Stimulated activated CD8-positive, alpha-beta memory T cell treated with anti-CD3 and anti-CD28 coated beads, Interleukin-15, amount 100 ng/mL, for 48 hours (primary cell): ENCODE data around the gene IMMP2L.

Source experiments
- DNase-seq, 2 donors: peaks; one replicate each; pipeline ENCODE4 v3.0.0-alpha.2; 2020; ENCODE audit warnings: low read depth in 2 of 2

Gene IMMP2L

GRCh38 chr7:111223802-111224253, 338.5 kb downstream of the IMMP2L start:
- no peak for DNase-seq

GRCh38 chr7:111215550-111215949, 346.7 kb downstream of the IMMP2L start:
- no peak for DNase-seq

GRCh38 chr7:111212857-111213523, 349.3 kb downstream of the IMMP2L start:
- DNase-seq: no peak

- DNase-seq: no peak
These were observed 351.3 kb downstream of the IMMP2L start for GRCh38 chr7:111210996-111211395.

- DNase-seq: no peak
These were observed 352.2 kb downstream of the IMMP2L start for GRCh38 chr7:111210043-111210442.

GRCh38 chr7:111205251-111205650, 357.0 kb downstream of the IMMP2L start:
- DNase-seq: no peak

GRCh38 chr7:111202321-111202720, 360.0 kb downstream of the IMMP2L start:
- DNase-seq: no peak

- DNase-seq: no peak
These were observed 362.6 kb downstream of the IMMP2L start for GRCh38 chr7:111199643-111200042.

GRCh38 chr7:111198255-111198654, 364.0 kb downstream of the IMMP2L start:
- no peak for DNase-seq

- DNase-seq: no peak
These were observed 365.6 kb downstream of the IMMP2L start for GRCh38 chr7:111196655-111197054.

GRCh38 chr7:111192614-111193413, 369.5 kb downstream of the IMMP2L start:
- DNase-seq: no peak

GRCh38 chr7:111190804-111191203, 371.5 kb downstream of the IMMP2L start:
- no peak for DNase-seq

GRCh38 chr7:111184987-111185386, 377.3 kb downstream of the IMMP2L start:
- no peak for DNase-seq

- DNase-seq: no peak
These were observed 379.0 kb downstream of the IMMP2L start for GRCh38 chr7:111183321-111183720.

- DNase-seq: no peak
These were observed 382.0 kb downstream of the IMMP2L start for GRCh38 chr7:111180338-111180737.

- DNase-seq: no peak
These were observed 386.3 kb downstream of the IMMP2L start for GRCh38 chr7:111175908-111176441.

GRCh38 chr7:111174510-111174909, 387.8 kb downstream of the IMMP2L start:
- no peak for DNase-seq

- no peak for DNase-seq
These were observed 388.3 kb downstream of the IMMP2L start for GRCh38 chr7:111173990-111174389.

- DNase-seq: no peak
These were observed 388.8 kb downstream of the IMMP2L start for GRCh38 chr7:111173528-111173927.

- no peak for DNase-seq
These were observed 389.6 kb downstream of the IMMP2L start for GRCh38 chr7:111172564-111173257.

GRCh38 chr7:111168182-111168581, 394.1 kb downstream of the IMMP2L start:
- DNase-seq: no peak

- no peak for DNase-seq
These were observed 397.9 kb downstream of the IMMP2L start for GRCh38 chr7:111164442-111164841.
